Nucleus accumbens (tissue), 56 donors: ENCODE measurements around the gene ZNF652.
A peak's percentile ranks its signal among the peaks of the same experiment; 100 is the strongest.
"Not testable (repeated sequence)": the region's sequence is repeated elsewhere in the genome, so short reads cannot be mapped to it uniquely, and the experiment has no call there.

Source experiments
- DNase-seq, 56 donors: peaks; one replicate each; lab custom pipeline; 2025; lab: John Stamatoyannopoulos, UW

ZNF652 gene

DNA sequence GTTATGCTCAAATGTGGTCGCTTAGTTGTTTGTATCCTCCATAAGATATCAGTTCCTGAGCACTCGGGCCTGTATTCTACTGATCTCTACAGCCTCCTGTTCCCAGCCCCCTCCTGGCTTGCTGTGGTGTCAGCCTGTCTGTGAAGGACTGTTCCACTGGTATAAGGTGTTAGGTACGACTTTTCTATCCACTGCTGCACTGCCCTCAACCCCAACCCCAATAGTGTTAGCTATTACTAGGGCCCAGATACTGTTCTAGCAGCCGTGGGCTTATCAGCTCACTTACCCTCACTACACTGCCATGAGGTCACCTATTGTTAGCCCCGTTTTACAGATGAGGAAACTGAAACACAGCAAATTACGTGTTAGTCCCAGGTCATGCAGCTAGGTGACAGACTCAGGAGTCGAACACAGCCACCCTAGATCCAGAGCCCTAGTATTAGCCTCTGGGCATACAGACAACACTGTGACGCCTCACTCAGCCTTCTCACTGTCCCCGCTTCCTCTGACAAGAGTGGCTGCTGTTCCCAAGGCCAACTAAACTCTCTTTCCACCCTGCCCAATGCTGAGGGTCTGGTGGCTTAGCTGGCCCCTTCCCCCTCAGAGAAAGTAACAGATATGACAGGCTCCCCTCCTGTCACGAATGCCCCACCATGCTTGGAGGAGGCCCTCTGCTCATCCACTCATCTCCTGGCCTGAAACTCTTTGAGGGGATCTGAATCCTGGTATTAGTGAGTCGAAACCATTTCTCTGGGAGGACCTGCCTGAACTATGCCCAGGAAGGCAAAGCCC lies 25.6 kb upstream of the ZNF652 start:
- DNase-seq = no peak

GRCh38 chr17:49386373-49386772 lies 24.3 kb upstream of the ZNF652 start:
- no peak for DNase-seq

GRCh38 chr17:49384951-49385350 lies 22.9 kb upstream of the ZNF652 start:
- DNase-seq = no peak

DNA sequence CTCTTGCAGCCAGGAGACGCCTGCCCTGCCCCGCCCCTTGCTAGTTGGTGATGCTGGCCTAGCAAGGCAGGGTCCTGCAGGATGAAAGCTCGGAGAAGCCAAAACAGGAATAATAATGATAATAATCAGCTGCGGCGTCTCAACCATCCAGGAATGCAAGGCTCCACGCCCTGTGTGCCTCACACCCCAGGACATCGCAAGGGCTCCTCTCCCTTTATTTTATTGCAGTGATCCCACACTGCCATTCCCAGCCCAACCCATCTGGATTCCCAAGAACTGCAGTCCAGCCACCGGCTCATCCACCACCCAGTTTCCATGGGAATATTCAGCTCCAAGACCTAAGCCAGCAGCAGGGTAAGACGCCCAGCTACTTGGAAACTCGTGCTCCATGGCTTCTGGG lies 21.0 kb upstream of the ZNF652 start:
- DNase-seq = no peak

- no peak for DNase-seq
Measured at GRCh38 chr17:49382556-49382955, 20.5 kb upstream of the ZNF652 start.

DNA sequence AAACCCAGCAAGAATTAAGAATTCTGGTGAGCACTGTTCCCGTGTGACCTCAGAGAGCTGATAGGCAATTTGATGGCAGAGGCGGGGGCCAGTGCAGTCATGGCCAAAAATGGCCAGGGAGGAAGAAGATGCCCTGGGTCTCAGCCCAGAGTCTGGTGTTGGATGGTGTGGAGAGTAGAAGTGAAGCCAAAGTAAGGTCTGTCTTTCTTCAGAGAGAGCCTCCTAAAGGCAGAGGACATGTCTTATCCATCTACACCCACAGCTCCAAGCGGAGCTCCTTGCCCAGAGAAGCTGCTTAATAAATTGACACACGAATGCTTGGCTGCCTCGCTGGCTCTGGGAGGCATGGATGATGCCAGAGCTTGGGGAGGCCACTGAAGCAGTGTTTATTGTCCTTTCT lies 19.7 kb upstream of the ZNF652 start:
- no peak for DNase-seq

GRCh38 chr17:49381033-49381432 lies 19.0 kb upstream of the ZNF652 start:
- DNase-seq = no peak

- DNase-seq = no peak
Measured at GRCh38 chr17:49379926-49380325, 17.9 kb upstream of the ZNF652 start.

DNA sequence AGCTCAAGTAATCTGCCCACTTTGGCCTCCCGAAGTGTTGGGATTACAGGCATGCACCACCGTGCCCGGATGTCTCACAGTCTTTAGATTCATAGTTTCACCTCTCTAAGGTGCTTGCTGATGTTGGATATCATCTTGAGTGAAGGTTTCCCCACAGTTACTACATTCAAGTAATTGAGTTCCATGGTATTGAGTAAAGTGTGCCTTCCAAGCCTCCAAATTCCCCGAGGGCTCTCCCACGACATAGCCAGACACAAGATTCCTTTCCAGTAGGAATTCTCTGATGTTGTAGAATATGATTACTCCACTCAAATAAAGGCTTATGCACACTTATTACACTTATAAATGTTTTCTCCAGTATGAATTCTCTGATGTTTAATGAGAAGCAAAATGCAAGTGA lies 16.3 kb upstream of the ZNF652 start:
- no peak for DNase-seq

GRCh38 chr17:49375544-49375943 lies 13.5 kb upstream of the ZNF652 start:
- DNase-seq = no peak

- no peak for DNase-seq
Measured at GRCh38 chr17:49373115-49373514, 11.1 kb upstream of the ZNF652 start.

DNA sequence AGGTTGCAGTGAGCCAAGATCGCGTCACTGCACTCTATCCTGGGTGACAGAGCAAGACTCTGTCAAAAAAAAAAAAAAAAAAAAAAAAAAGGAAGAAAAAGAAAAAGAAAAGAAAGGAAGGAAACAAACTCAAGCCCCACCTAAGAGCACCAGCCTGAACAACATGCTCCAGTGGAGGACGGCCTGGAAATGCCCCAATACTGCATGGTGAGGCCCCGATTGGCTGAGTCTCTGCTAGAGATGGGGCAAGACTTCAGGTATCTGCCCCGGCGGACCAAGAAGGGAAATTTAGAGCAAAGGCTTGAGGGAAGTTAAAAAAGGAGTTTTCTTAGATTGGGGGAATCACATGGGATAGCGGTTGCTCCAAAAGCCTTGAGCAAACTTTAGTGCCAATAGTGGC lies 10.4 kb upstream of the ZNF652 start:
- DNase-seq = no peak

DNA sequence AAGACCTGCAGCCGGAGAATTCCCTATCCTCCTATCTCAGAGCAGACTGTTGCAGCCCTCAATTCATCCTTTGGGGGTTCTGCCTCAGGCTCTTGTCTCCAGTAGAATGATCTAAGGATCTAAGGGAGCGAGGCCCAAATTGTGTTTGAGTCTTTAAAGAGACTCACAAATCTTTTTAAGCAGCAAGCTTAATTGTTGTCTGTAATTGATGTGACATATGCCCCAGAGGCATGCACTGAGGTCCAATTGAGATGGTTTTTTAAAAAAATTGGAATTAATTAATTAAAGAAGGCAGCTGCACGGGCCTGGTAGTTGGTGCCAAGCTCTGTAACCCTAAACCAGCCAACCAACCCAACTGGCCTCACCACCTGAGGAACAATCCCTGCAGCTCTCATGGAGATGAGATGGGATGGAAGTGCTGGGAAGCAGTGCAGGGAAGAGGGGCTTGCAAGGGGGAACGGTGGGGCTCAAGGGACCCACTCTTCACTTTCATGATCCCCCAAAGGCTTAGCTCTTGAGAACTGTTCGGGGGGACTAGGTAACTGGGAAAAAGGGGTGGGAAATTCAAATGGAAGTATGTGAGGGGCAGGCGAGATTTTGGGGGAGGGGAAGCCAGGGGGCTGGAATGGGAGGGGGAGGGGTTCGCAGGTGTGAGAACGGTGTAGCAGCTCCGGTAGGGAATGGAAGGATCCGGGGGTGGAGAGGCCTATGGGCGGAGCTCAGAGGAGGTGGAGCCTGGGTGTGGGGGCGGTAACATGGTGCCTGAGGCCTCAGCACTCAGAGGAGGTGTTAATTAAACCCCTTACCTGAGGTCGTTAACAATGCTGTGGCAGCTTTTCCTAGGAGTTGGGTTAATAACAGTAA lies 9.2 kb upstream of the ZNF652 start:
- no peak for DNase-seq

DNA sequence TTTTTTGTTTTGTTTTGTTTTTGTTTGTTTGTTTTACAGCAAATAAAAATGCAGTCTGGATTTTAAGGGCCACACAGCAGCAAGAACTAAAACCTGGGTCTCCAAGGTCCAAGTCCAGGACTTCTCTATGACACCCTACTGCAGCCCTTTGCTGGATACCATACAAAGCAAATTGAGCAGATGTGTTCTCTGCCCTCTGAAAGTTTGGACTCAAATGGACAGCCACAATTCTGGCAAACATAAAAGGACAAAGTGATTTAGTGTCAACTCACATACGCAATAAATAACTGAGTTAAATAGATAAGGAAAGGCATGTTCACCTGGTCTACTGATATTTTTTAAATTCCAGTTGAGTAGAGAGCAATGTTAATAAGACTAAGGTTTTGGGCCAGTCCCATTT lies 7.7 kb upstream of the ZNF652 start:
- DNase-seq = no peak

DNA sequence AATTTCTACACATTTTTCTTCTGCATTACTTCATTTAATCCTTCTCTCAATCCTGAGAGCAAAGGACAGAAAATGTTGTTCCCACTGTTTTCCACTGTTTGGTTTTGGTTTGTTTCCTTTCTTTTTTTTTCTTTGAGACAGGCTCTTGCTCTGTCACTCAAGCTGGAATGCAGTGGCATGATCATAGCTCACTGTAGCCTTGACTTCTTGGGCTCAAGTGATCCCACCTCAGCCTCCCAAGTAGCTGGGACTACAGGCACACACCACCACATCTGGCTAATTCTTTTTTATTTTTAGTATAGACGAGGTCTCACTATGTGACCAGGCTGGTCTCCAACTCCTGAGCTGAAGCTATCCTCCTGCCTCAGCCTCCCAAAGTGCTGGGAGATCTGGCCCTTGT lies 7.0 kb upstream of the ZNF652 start:
- DNase-seq = no peak

GRCh38 chr17:49365667-49366066 lies 3.6 kb upstream of the ZNF652 start:
- peak in 32 of 56 donors; percentile 8 to 63 (median 34) for DNase-seq

DNA sequence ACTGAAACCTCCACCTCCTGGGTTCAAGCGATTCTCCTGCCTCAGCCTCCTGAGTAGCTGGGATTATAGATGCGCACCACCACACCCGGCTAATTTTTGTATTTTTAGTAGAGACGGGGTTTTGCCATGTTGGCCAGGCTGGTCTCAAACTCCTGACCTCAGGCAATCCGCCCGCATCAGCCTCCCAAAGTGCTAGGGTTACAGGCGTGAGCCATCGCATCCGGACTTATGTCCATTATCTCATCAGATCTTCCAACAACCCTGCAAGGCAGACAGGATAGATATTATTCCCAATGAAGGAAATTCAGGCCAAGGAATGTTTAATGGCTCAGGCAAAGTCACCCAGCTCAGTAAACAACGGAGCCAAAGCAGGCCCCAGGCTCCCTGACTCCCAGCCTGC lies 3.1 kb upstream of the ZNF652 start:
- DNase-seq = not testable (repeated sequence)

DNA sequence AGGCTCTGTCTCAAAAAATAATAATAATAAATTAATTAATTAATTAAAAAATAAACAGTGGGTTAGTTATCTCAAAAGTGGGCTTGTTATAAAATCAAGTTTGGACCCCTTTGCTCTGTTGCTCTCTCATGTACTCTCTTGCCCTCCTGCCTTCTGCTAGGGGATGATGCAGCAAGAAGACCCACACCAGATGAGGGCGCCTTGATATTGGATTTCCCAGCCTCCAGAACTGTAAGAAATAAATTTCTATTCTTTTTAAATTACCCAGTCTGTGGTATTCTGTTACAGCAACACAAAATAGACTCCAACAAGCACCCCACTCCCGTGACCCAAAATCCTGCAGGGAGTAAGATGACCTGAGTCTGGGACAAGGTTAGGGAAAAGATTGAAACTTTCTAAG lies 2.1 kb upstream of the ZNF652 start:
- DNase-seq = no peak

- DNase-seq = no peak
Measured at GRCh38 chr17:49363251-49363650, 1.2 kb upstream of the ZNF652 start.

- DNase-seq = peak in 2 of 56 donors; percentile 42 to 49
Measured at GRCh38 chr17:49362723-49363117, 670 bp upstream of the ZNF652 start.

DNA sequence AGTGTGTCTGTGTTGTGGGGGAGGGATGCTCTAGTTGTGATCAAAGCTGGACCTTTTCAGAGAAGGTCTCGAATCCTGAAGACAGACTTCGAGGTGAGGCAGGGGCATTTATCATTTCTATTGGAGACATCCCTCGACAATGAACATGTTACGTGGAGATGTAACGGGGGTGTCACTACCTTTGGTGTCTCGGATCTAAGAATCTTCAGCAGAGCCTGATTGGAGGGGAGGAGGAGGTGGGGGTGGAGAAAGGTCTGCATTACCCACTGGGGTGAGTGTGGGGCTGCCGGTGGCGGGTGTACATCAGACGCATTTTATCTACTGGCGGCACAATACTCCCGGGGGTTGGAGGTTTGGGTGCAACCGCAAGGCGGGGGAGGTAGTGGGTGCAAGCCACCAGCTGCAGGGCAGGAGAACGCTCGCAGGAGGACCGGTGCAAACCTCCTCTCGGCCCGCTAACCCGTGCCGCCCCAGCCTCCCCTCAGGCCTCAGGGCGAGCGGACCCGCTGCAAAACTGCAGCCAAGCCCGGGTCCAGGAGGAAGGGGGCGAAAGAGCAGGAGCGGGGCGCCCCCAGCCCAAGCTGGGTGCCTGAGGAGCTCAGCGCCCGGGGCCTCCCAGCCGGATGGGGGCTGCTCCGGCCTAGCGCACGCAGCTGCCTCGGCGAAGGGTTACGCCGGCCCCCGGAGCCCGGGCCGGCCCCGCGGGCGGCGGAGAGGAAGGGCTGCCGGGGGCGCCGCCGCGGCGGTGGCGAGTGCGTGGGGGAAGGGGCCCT lies 735 bp downstream of the ZNF652 start:
- peak in 51 of 56 donors; percentile 9 to 77 (median 50) for DNase-seq
